GM12891 (cell line): ENCODE measurements around the gene RNF166.
A peak's percentile ranks its signal among the peaks of the same experiment; 100 is the strongest.

ENCODE experiments used
- DNase-seq: peaks from one replicate; pipeline ENCODE4 v3.0.0; 2011; ENCODE audit warnings: low spot score; ENCODE audit not compliant: insufficient read length
- FAIRE-seq: peaks from 2 replicates; lab custom pipeline; 2011; peaks lifted over from hg19 to GRCh38; lab: Jason Lieb, UNC
- PAX5 ChIP-seq: IDR thresholded peaks from 2 replicates; pipeline ENCODE4 v1.6.1; 2011; ENCODE audit warnings: low read length, moderate library complexity, mild to moderate bottlenecking; ENCODE audit not compliant: insufficient read depth, severe bottlenecking
- POLR2A ChIP-seq: IDR thresholded peaks from 2 replicates; pipeline ENCODE4 v1.6.1; 2011; ENCODE audit warnings: low read depth, low read length, control low read depth
- POLR2AphosphoS5 ChIP-seq: IDR thresholded peaks from 2 replicates; pipeline ENCODE4 v1.6.1; 2011; ENCODE audit warnings: low read depth, low read length, control low read depth
- POU2F2 ChIP-seq: IDR thresholded peaks from 2 replicates; pipeline ENCODE4 v1.6.1; 2011; ENCODE audit warnings: low read depth, mild to moderate bottlenecking, control low read depth, low read length, moderate library complexity
- SPI1 ChIP-seq: IDR thresholded peaks from 2 replicates; pipeline ENCODE4 v1.6.1; 2011; ENCODE audit warnings: low read depth, low read length, control low read depth
- TAF1 ChIP-seq: IDR thresholded peaks from 2 replicates; pipeline ENCODE4 v1.6.1; 2011; ENCODE audit warnings: low read depth, low read length, control low read depth

The RNF166 gene

GRCh38 chr16:88649924-88650748 lies 56.1 kb downstream of the RNF166 start:
- no peak for TF ChIP-seq TAF1
- TF ChIP-seq PAX5 = peak; percentile 81
- TF ChIP-seq POLR2AphosphoS5 = 0 out of 2 replicates have a peak, but pooled peaks have one; percentile 21
- TF ChIP-seq POU2F2 = no peak; the same call in 1 of the 2 replicates
- no peak for TF ChIP-seq POLR2A
- no peak for TF ChIP-seq SPI1
- FAIRE-seq (no peak), DNase-seq (peak; percentile 78)

DNA sequence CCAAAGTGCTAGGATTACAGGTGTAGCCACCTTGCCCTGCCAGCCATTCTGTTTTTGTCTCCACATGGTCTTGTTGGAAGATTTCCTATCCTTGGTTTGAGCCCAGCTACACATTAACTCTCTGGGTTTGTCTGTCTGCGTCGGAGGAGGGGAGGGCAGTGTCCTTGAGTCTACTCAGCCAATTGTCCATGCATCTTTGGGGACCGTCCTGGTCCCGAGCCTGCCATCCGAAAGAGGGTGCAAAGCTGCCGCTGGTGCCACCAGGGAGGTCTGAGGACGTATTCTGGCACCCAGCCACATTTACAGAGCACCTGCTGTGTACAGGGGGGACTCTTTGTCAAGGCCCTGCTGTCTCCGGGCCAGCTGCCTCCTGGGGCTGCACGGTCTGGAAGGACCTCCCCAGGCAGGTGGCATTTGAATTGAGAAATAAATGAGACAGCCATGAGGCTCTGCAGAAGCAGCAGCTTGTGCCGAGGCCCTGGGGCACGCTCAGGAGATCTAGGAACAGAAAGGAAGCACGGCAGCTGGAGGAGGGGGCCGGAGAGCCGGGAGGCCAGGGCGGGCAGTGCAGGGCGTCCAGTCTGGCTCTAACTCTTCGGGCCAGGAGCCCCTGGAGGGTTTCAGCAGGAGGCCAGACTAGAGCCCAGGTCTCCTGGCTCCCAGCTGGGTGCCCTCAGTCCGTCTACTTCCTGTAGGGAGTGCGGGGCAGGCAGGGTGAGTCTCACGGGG lies 56.8 kb downstream of the RNF166 start:
- no peak for FAIRE-seq
- DNase-seq = no peak

DNA sequence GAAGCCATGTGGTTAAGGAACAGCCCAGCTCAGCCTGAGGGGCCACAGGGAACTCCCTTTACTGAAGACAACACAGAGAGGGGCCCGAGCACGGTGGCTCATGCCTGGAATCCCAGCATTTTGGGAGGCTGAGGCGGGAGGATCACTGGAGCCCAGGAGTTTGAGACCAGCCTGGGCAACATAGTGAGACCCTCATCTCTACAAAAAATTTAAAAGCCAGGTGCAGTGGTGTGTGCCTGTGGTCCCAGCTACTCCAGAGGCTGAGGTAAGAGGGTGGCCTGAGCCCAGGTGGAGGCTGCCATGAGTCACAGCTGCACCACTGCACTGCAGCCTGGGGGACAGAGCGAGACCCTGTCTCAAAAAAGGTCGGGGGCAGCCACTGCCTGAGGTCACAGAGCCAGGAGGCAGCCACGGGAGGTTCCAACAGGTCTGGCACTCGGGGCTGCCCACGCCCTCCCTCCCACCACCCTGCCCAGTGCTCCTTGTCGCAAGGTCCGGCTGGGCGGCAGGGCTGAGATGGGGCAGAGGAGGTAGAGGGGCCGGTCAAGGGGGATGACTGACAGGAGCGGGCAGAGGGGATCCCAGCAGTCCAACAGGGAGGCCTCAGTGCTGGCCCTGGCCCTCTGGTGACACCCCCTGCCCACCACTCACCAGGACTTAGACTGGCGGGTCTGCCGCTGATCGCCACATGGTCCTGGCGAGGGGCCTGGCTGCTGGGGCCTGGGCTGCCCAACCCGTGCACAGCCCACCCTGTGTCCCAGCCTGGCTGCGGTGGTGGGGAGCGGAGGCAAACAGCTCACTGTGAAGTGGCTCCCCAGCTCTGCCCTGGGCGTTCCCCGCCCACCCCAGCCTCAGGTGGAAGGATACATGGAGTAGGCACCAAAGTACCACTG lies 58.8 kb downstream of the RNF166 start:
- no peak for FAIRE-seq
- TF ChIP-seq POLR2A = peak; percentile 43; the same call in 1 of the 2 replicates
- no peak; the same call in 1 of the 2 replicates for TF ChIP-seq POLR2AphosphoS5
- TF ChIP-seq SPI1 = no peak
- no peak for DNase-seq

More for the DNA sequence above, 56.8 kb downstream of the RNF166 start:
- no peak for TF ChIP-seq PAX5
- no peak for TF ChIP-seq TAF1
- TF ChIP-seq SPI1 = no peak
- no peak; the same call in 1 of the 2 replicates for TF ChIP-seq POLR2A
- TF ChIP-seq POU2F2 = no peak
- TF ChIP-seq POLR2AphosphoS5 = no peak
